ENCODE results near the gene PIEZO2.

PIEZO2 gene

DNA sequence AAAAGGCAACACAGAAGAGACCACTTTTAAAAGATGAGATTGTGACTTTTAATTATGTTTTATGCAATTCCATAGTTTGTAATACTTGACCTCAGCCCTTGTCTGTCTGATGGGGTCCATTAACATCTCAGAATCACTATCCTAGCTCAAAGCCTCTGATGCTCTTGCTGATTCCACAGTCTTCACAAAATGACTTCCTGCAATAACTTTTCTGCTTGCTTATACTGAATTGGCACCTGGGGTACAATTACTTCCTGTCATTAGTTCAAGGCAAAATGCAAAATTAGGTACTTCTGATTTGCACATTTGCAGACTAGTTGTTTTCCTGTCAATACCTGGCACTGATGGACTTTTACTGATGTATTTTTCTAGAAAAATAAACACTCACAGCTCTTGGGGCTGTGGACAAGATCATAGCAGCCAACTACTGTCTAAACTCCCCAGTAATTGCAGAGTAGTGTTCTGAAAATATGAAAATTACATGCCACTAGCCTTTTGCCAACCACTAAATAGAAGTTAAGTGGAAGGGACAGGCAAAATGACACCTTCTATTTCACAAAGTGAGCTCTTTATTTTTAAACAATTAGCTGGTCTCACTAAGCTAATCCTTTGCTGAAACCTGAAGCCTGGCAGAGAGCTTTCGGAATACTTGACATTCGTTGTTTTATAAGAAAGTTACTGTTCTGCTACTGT lies 129.1 kb downstream of the PIEZO2 start:
- H3K36me3 ChIP-seq (ENCODE audit: low read depth): no peaks in the 10 kb centered on the region
- no peak overlapping the region for H3K4me3 ChIP-seq (ENCODE audit: severe bottlenecking)
- no peaks in the 10 kb centered on the region for H3K27me3 ChIP-seq (ENCODE audit: insufficient read depth, poor library complexity, severe bottlenecking)
- H3K9me3 ChIP-seq (ENCODE audit: severe bottlenecking): no peaks in the 10 kb centered on the region
- no peak for DNase-seq (ENCODE audit: low spot score)
- ATAC-seq (ENCODE audit: low read depth): no peak
- no peak overlapping the region for H3K27ac ChIP-seq (ENCODE audit: poor library complexity, severe bottlenecking)
- H3K4me1 ChIP-seq (ENCODE audit: insufficient read depth, poor library complexity, severe bottlenecking): no peaks in the 10 kb centered on the region
- TF ChIP-seq, protein P1, sequence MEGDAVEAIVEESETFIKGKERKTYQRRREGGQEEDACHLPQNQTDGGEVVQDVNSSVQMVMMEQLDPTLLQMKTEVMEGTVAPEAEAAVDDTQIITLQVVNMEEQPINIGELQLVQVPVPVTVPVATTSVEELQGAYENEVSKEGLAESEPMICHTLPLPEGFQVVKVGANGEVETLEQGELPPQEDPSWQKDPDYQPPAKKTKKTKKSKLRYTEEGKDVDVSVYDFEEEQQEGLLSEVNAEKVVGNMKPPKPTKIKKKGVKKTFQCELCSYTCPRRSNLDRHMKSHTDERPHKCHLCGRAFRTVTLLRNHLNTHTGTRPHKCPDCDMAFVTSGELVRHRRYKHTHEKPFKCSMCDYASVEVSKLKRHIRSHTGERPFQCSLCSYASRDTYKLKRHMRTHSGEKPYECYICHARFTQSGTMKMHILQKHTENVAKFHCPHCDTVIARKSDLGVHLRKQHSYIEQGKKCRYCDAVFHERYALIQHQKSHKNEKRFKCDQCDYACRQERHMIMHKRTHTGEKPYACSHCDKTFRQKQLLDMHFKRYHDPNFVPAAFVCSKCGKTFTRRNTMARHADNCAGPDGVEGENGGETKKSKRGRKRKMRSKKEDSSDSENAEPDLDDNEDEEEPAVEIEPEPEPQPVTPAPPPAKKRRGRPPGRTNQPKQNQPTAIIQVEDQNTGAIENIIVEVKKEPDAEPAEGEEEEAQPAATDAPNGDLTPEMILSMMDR (IDR thresholded peaks at IDR 0.05; ENCODE audit: poor library complexity, severe bottlenecking): no peak

DNA sequence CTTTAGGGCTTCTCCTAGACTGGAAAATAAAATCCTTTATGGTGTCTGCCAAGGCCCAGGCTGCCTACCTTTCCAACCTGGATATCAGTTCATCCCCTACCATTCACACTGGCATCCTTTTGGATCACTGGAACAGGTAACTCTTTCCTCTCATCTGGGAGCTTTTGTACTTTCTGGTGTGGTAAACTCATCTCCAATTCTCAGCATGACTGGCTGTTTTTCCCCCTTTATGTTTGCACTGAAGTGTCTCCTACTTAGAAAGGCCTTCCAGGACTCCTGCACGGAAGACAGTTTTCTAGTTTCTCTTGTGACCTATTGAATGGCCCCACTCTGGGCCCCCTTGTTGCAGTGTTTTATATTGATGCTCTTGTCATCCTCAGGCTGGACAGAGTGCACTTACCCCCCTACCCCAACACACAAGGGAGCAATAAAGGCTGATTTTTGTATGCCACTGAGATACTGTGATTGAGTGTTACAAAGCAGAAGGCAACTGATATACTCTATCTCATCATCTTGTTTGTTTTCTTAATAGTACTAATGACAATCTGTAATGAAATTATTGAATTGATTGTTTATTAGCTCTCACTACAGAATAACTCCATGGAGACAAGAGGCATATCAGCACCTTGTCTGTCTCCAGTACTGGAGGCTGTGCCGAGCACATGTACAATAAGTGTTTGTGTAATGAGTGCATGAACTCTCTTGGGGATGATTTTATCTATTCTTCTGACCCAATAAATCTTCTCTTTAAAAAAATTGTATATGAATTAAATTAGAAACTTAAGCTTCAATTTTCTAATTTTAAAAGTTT lies 129.9 kb downstream of the PIEZO2 start:
- H3K4me1 ChIP-seq (ENCODE audit: insufficient read depth, poor library complexity, severe bottlenecking): no peaks in the 10 kb centered on the region
- no peak overlapping the region for H3K4me3 ChIP-seq (ENCODE audit: severe bottlenecking)
- no peak for ATAC-seq (ENCODE audit: low read depth)

DNA sequence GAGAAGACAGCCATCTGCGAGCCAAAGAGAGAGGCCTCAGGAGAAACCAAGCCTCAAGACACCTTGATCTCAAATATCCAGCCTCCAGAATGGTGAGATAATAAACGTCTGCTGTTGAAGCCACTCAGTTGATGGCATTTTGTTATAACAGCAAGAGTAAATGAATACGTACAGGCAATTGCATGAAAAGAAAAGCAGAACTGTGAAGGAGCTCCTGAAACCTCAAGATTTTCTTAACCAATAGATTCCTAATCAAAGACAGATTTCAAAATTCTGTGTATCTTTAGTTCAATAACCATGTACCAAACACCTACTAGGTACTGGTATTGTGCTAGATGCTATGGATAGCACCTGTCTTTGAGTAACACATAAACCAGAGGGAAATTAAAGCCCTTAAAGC lies 139.5 kb downstream of the PIEZO2 start:
- H3K4me1 ChIP-seq (ENCODE audit: insufficient read depth, poor library complexity, severe bottlenecking): peaks cover 12% of the 10 kb centered on the region
- TF ChIP-seq, protein P1 (IDR thresholded peaks at IDR 0.05; ENCODE audit: poor library complexity, severe bottlenecking): no peak
- ATAC-seq (ENCODE audit: low read depth) (no peak), DNase-seq (ENCODE audit: low spot score) (no peak)
- no peaks in the 10 kb centered on the region for H3K36me3 ChIP-seq (ENCODE audit: low read depth)
- no peak overlapping the region for H3K4me3 ChIP-seq (ENCODE audit: severe bottlenecking)
- H3K9me3 ChIP-seq (ENCODE audit: severe bottlenecking): no peaks in the 10 kb centered on the region
- no peaks in the 10 kb centered on the region for H3K27me3 ChIP-seq (ENCODE audit: insufficient read depth, poor library complexity, severe bottlenecking)
- no peak overlapping the region for H3K27ac ChIP-seq (ENCODE audit: poor library complexity, severe bottlenecking)

More for the DNA sequence above, 129.9 kb downstream of the PIEZO2 start:
- TF ChIP-seq, protein P1 (IDR thresholded peaks at IDR 0.05; ENCODE audit: poor library complexity, severe bottlenecking): no peak
- Histone ChIP-seq H3K27ac (ENCODE audit: poor library complexity, severe bottlenecking) (no peak overlapping the region), H3K9me3 (ENCODE audit: severe bottlenecking) (no peaks in the 10 kb centered on the region), H3K36me3 (ENCODE audit: low read depth) (no peaks in the 10 kb centered on the region), H3K27me3 (ENCODE audit: insufficient read depth, poor library complexity, severe bottlenecking) (no peaks in the 10 kb centered on the region)
- no peak for DNase-seq (ENCODE audit: low spot score)

DNA sequence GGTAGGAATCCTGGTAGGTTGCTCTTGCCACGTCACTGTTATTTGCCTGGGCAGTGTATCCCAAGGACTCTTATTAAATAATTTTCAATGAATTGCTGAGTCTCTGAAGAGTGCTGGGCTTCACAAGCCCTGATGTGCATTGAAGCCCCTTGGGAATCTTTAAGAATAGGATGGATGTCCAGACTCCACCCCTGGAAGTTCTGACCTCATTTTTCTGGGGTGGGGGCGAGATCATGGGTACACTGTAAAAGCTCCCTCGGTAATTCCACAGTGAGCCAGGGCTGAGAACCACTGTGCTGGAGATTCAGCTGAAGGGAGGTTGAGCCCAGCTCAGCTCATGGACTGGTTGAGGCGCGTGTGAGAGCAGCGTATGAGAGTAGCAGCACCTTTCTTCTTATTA lies 140.2 kb downstream of the PIEZO2 start:
- Histone ChIP-seq H3K27ac (ENCODE audit: poor library complexity, severe bottlenecking) (no peak overlapping the region), H3K4me3 (ENCODE audit: severe bottlenecking) (no peak overlapping the region), H3K27me3 (ENCODE audit: insufficient read depth, poor library complexity, severe bottlenecking) (no peaks in the 10 kb centered on the region), H3K4me1 (ENCODE audit: insufficient read depth, poor library complexity, severe bottlenecking) (peaks cover 19% of the 10 kb centered on the region), H3K36me3 (ENCODE audit: low read depth) (no peaks in the 10 kb centered on the region), H3K9me3 (ENCODE audit: severe bottlenecking) (no peaks in the 10 kb centered on the region)
- TF ChIP-seq, protein P1 (IDR thresholded peaks at IDR 0.05; ENCODE audit: poor library complexity, severe bottlenecking): no peak
- DNase-seq (ENCODE audit: low spot score) (no peak), ATAC-seq (ENCODE audit: low read depth) (no peak)

Measured in RWPE2 (cell line).